Loucy (cell line): Measurements from ENCODE around the gene EPG5.

Experiments
- EZH2phosphoT487 ChIP-seq: fragments of 200-600 bp; IDR thresholded peaks from 2 replicates; pipeline ENCODE4 v1.6.1; 2018; ENCODE audit warnings: antibody characterized with exemption, mild to moderate bottlenecking, moderate library complexity, borderline replicate concordance
- TF ChIP-seq, protein P1 (sequence below): fragments of 200-600 bp; sonication (generic); conservative IDR thresholded peaks from 2 replicates; pipeline ENCODE4 v1.5.1; 2014; ENCODE audit warnings: mild to moderate bottlenecking, antibody characterized with exemption, low read length

DNA sequence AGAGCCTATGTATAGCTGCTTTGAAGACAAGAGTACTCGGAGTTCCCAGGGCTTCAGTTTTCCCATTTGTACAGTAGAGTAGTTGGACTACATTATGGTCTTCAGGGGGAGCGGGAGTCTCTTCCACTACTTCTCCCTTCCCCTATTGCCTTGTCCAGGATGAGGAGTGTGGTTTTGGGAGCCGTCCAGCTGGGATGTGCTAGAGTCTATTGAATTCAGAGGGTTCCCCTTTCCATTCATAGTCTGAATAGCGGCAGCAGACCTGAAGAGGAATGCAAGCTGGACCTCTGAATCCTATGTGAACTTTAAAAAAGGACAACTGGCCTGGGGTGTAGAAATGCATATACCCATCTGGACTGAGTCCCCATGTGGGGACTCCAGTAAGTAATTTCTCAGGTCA is 43.5 kb upstream of the EPG5 start:
- TF ChIP-seq, protein P1, sequence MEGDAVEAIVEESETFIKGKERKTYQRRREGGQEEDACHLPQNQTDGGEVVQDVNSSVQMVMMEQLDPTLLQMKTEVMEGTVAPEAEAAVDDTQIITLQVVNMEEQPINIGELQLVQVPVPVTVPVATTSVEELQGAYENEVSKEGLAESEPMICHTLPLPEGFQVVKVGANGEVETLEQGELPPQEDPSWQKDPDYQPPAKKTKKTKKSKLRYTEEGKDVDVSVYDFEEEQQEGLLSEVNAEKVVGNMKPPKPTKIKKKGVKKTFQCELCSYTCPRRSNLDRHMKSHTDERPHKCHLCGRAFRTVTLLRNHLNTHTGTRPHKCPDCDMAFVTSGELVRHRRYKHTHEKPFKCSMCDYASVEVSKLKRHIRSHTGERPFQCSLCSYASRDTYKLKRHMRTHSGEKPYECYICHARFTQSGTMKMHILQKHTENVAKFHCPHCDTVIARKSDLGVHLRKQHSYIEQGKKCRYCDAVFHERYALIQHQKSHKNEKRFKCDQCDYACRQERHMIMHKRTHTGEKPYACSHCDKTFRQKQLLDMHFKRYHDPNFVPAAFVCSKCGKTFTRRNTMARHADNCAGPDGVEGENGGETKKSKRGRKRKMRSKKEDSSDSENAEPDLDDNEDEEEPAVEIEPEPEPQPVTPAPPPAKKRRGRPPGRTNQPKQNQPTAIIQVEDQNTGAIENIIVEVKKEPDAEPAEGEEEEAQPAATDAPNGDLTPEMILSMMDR: no peak
- no peak for TF ChIP-seq EZH2phosphoT487
